HEK293 (cell line): ENCODE data around the gene PLSCR3.
A peak's percentile ranks its signal among the peaks of the same experiment; 100 is the strongest.

ENCODE experiments used
- CTCF ChIA-PET: fragments of 350-600 bp; formaldehyde crosslinking; extraction: SDS; loops from one replicate; lab custom pipeline; 2021; ENCODE audit warnings: antibody characterized with exemption; lab: Yijun Ruan, JAX
- POLR2A ChIA-PET: fragments of 300-600 bp; formaldehyde crosslinking; extraction: SDS; loops from one replicate; lab custom pipeline; 2020; ENCODE audit warnings: antibody characterized with exemption, inconsistent platforms; lab: Yijun Ruan, JAX
- H3K27ac ChIP-seq: fragments of 200-500 bp; sonication (Bioruptor generic); 2 replicates; pipeline ENCODE4 v1.5.1; 2014; ENCODE audit warnings: low read depth, low read length, control low read depth, inconsistent platforms; ENCODE audit errors: extremely low read depth
- H3K36me3 ChIP-seq, 2 experiments: fragments of 200-500 bp in 1 of 2; sonication (Bioruptor generic) in 1 of 2; 1 replicate in 1 of 2; 2 replicates in 1 of 2; pipeline ENCODE4 v1.5.1; 2014 to 2017; ENCODE audit warnings: inconsistent platforms in 2 of 2, low read length in 2 of 2; ENCODE audit not compliant: control insufficient read depth in 2 of 2, insufficient read depth in 1 of 2
- H3K4me1 ChIP-seq: fragments of 200-500 bp; sonication (Bioruptor generic); 2 replicates; pipeline ENCODE4 v1.5.1; 2014; ENCODE audit warnings: mild to moderate bottlenecking, low read length, inconsistent platforms; ENCODE audit not compliant: control insufficient read depth, insufficient read depth
- H3K4me3 ChIP-seq: 2 replicates; pipeline ENCODE4 v1.5.1; 2011; ENCODE audit warnings: low read depth, mild to moderate bottlenecking, control low read depth, low read length, moderate library complexity
- H3K9me3 ChIP-seq: fragments of 200-500 bp; sonication (Bioruptor generic); 2 replicates; pipeline ENCODE4 v1.5.1; 2014; ENCODE audit warnings: low read depth, low read length, inconsistent platforms; ENCODE audit not compliant: control insufficient read depth, insufficient read depth
- GFI1B ChIP-seq: fragments of 450-650 bp; formaldehyde crosslinking; IDR thresholded peaks from 2 replicates; pipeline ENCODE4 v1.5.1; 2016; ENCODE audit warnings: missing biosample characterization, missing genetic modification characterization
- GLIS1 ChIP-seq: fragments of 450-650 bp; formaldehyde crosslinking; IDR thresholded peaks from 2 replicates; pipeline ENCODE4 v1.5.1; 2016; ENCODE audit warnings: missing biosample characterization, missing genetic modification characterization
- GLIS2 ChIP-seq: fragments of 450-650 bp; formaldehyde crosslinking; IDR thresholded peaks from 2 replicates; pipeline ENCODE4 v1.5.1; 2016; ENCODE audit warnings: missing biosample characterization, missing genetic modification characterization
- OVOL3 ChIP-seq: fragments of 450-650 bp; formaldehyde crosslinking; IDR thresholded peaks from 2 replicates; pipeline ENCODE4 v1.5.1; 2016; ENCODE audit warnings: missing biosample characterization, missing genetic modification characterization
- PRDM1 ChIP-seq: fragments of 450-650 bp; formaldehyde crosslinking; IDR thresholded peaks from 2 replicates; pipeline ENCODE4; 2016; ENCODE audit warnings: missing biosample characterization, missing genetic modification characterization
- RBAK ChIP-seq: fragments of 450-650 bp; formaldehyde crosslinking; IDR thresholded peaks from 2 replicates; pipeline ENCODE4 v1.5.1; 2016; ENCODE audit warnings: missing biosample characterization, missing genetic modification characterization
- TCF7L2 ChIP-seq: IDR thresholded peaks from 2 replicates; pipeline ENCODE4 v1.6.1; 2011; ENCODE audit warnings: low read depth, mild to moderate bottlenecking, inconsistent platforms, low read length, moderate library complexity, borderline replicate concordance
- ZBTB44 ChIP-seq: fragments of 450-650 bp; IDR thresholded peaks from 2 replicates; pipeline ENCODE4 v1.5.1; 2018; ENCODE audit warnings: missing biosample characterization, mild to moderate bottlenecking, missing genetic modification characterization
- ZBTB6 ChIP-seq: fragments of 450-650 bp; formaldehyde crosslinking; IDR thresholded peaks from 2 replicates; pipeline ENCODE4 v1.5.1; 2017; ENCODE audit warnings: missing biosample characterization, missing genetic modification characterization
- ZNF175 ChIP-seq: fragments of 450-650 bp; formaldehyde crosslinking; IDR thresholded peaks from 2 replicates; pipeline ENCODE4 v1.5.1; 2016; ENCODE audit warnings: missing biosample characterization, missing genetic modification characterization
- ZNF404 ChIP-seq: fragments of 450-650 bp; formaldehyde crosslinking; IDR thresholded peaks from 2 replicates; pipeline ENCODE4 v1.5.1; 2017; ENCODE audit warnings: missing biosample characterization, missing genetic modification characterization
- ZNF510 ChIP-seq: fragments of 450-650 bp; formaldehyde crosslinking; IDR thresholded peaks from 2 replicates; pipeline ENCODE4 v1.5.1; 2018; ENCODE audit warnings: mild to moderate bottlenecking, missing genetic modification characterization, missing biosample characterization; ENCODE audit not compliant: insufficient replicate concordance
- ZNF513 ChIP-seq: fragments of 450-650 bp; IDR thresholded peaks from 2 replicates; pipeline ENCODE4 v1.5.1; 2018; ENCODE audit warnings: missing biosample characterization, missing genetic modification characterization
- ZNF521 ChIP-seq: fragments of 450-650 bp; formaldehyde crosslinking; IDR thresholded peaks from 2 replicates; pipeline ENCODE4 v1.5.1; 2017; ENCODE audit warnings: missing biosample characterization, mild to moderate bottlenecking, missing genetic modification characterization
- ZNF529 ChIP-seq: fragments of 450-650 bp; formaldehyde crosslinking; IDR thresholded peaks from 2 replicates; pipeline ENCODE4 v1.5.1; 2017; ENCODE audit warnings: missing genetic modification characterization, missing biosample characterization; ENCODE audit not compliant: insufficient replicate concordance
- ZNF530 ChIP-seq: fragments of 450-650 bp; formaldehyde crosslinking; IDR thresholded peaks from 2 replicates; pipeline ENCODE4 v1.5.1; 2016; ENCODE audit warnings: low read depth, missing biosample characterization, missing genetic modification characterization
- ZNF558 ChIP-seq: fragments of 450-650 bp; formaldehyde crosslinking; IDR thresholded peaks from 2 replicates; pipeline ENCODE4 v1.5.1; 2016; ENCODE audit warnings: missing biosample characterization, missing genetic modification characterization
- ZNF561 ChIP-seq: fragments of 450-650 bp; IDR thresholded peaks from 2 replicates; pipeline ENCODE4 v1.5.1; 2018; ENCODE audit warnings: missing biosample characterization, missing genetic modification characterization, borderline replicate concordance
- ZNF626 ChIP-seq: fragments of 450-650 bp; sonication (Bioruptor Pico); formaldehyde crosslinking; IDR thresholded peaks from 2 replicates; pipeline ENCODE4 v1.5.1; 2018; ENCODE audit warnings: missing biosample characterization, missing genetic modification characterization, inconsistent platforms
- ZNF629 ChIP-seq: fragments of 450-650 bp; formaldehyde crosslinking; IDR thresholded peaks from 2 replicates; pipeline ENCODE4 v1.5.1; 2017; ENCODE audit warnings: missing biosample characterization, missing genetic modification characterization
- ZNF785 ChIP-seq: fragments of 450-650 bp; formaldehyde crosslinking; IDR thresholded peaks from 2 replicates; pipeline ENCODE4 v1.5.1; 2016; ENCODE audit warnings: missing biosample characterization, missing genetic modification characterization

The PLSCR3 gene

GRCh38 chr17:7347630-7348477 is 46.5 kb downstream of the PLSCR3 start:
- peak; percentile 79 for TF ChIP-seq GLIS1 (tag by site-specific recombination)
- TF ChIP-seq GLIS2 (tag by site-specific recombination): peak; percentile 47; the same call in 1 of the 2 replicates
- no peak for TF ChIP-seq ZNF510 (tag by site-specific recombination)
- Histone ChIP-seq H3K36me3 (no peaks in the 10 kb centered on the region), H3K27ac (no peak overlapping the region), H3K4me1 (peaks cover 14% of the 10 kb centered on the region), H3K9me3 (no peaks in the 10 kb centered on the region), H3K4me3 (no peak overlapping the region)
- CTCF ChIA-PET: interaction anchor here (0.6 to 3.5 kb wide), 11 partner anchors 19 to 646 kb away, joined by 3 to 29 read pairs (median 4); partner anchors contain the start of gene NEURL4
- POLR2A ChIA-PET: interaction anchor here (0.6 to 4.4 kb wide), 4 partner anchors 18 to 140 kb away, joined by 3 to 25 read pairs (median 4); partner anchors contain the start of genes NEURL4, TMEM256 and ZBTB4

- ChIA-PET CTCF (interaction anchor here (0.6 to 5.8 kb wide), 14 partner anchors 9 to 645 kb away, joined by 3 to 50 read pairs (median 5); partner anchors contain the start of genes ACADVL, ACAP1, DLG4 and NEURL4), POLR2A (interaction anchor here (4.4 kb wide), 1 partner anchor 17 kb away, joined by 25 read pairs; the partner anchor contains the start of gene NEURL4)
Measured at GRCh38 chr17:7346761-7347614, 47.3 kb downstream of the PLSCR3 start.

GRCh38 chr17:7343250-7343649 is 51.1 kb downstream of the PLSCR3 start:
- Histone ChIP-seq H3K36me3 (no peaks in the 10 kb centered on the region), H3K9me3 (no peaks in the 10 kb centered on the region), H3K4me1 (no peaks in the 10 kb centered on the region), H3K4me3 (no peak overlapping the region), H3K27ac (no peak overlapping the region)
- ChIA-PET CTCF (interaction anchor here (0.6 to 5.8 kb wide), 8 partner anchors 10 to 315 kb away, joined by 3 to 50 read pairs (median 4); partner anchors contain the start of genes NEURL4 and SLC2A4), POLR2A (interaction anchor here (3.2 to 5.6 kb wide), 2 partner anchors 13 to 62 kb away, joined by 14 to 35 read pairs; partner anchors contain the start of genes NEURL4 and SLC2A4)
- no peak for TF ChIP-seq ZNF175
- TF ChIP-seq TCF7L2: no peak
- no peak for TF ChIP-seq ZNF529 (tag by site-specific recombination)
- TF ChIP-seq ZNF513 (tag by site-specific recombination): no peak
- TF ChIP-seq GLIS1 (tag by site-specific recombination): no peak
- TF ChIP-seq ZNF785 (tag by site-specific recombination): no peak
- TF ChIP-seq ZNF629 (tag by site-specific recombination): no peak
- no peak for TF ChIP-seq GFI1B
- no peak for TF ChIP-seq ZNF404 (tag by site-specific recombination)
- TF ChIP-seq ZBTB6 (tag by site-specific recombination): no peak
- no peak for TF ChIP-seq PRDM1
- no peak for TF ChIP-seq ZNF626 (tag by site-specific recombination)
- no peak for TF ChIP-seq RBAK
- no peak for TF ChIP-seq ZNF521 (tag by site-specific recombination)

More at GRCh38 chr17:7346761-7347614, 47.3 kb downstream of the PLSCR3 start:
- no peaks in the 10 kb centered on the region for H3K9me3 ChIP-seq
- H3K4me3 ChIP-seq: no peak overlapping the region
- TF ChIP-seq ZNF558 (tag by site-specific recombination) (no peak), ZNF530 (tag by site-specific recombination) (no peak), ZBTB44 (tag by site-specific recombination) (no peak), ZNF561 (tag by site-specific recombination) (no peak), OVOL3 (tag by site-specific recombination) (no peak)
- no peaks in the 10 kb centered on the region for H3K36me3 ChIP-seq
- H3K4me1 ChIP-seq: peaks cover 11% of the 10 kb centered on the region
- H3K27ac ChIP-seq: no peak overlapping the region
